Mesenchymal stem cell (in vitro differentiated cells and primary cell): ENCODE data around the gene EVI5.

Experiments used
- DNase-seq: peaks from one replicate; pipeline ENCODE4 v3.0.0-alpha.2; 2013
- H2AFZ ChIP-seq: one replicate; pipeline ENCODE4 v1.6.1; 2013; ENCODE audit warnings: low read depth, mild to moderate bottlenecking, control low read depth, inconsistent platforms, low read length, moderate library complexity
- H2AK5ac ChIP-seq: 2 replicates; pipeline ENCODE4 v1.6.1; 2013; ENCODE audit warnings: low read length, moderate library complexity, mild to moderate bottlenecking, inconsistent platforms; ENCODE audit not compliant: severe bottlenecking
- H2BK120ac ChIP-seq: one replicate; pipeline ENCODE4 v1.6.1; 2013; ENCODE audit warnings: low read depth, mild to moderate bottlenecking, inconsistent platforms, low read length, moderate library complexity
- H2BK12ac ChIP-seq, 2 experiments: one replicate each; pipeline ENCODE4 v1.6.1; 2013; ENCODE audit warnings: inconsistent platforms in 2 of 2, low read length in 2 of 2, mild to moderate bottlenecking in 2 of 2, moderate library complexity in 2 of 2, control low read depth in 1 of 2
- H2BK15ac ChIP-seq: one replicate; pipeline ENCODE4 v1.6.1; 2013; ENCODE audit warnings: mild to moderate bottlenecking, low read depth, inconsistent platforms; ENCODE audit not compliant: poor library complexity, severe bottlenecking
- H2BK5ac ChIP-seq: 2 replicates; pipeline ENCODE4 v1.6.1; 2013; ENCODE audit warnings: low read depth, mild to moderate bottlenecking, low read length, control low read depth, inconsistent platforms; ENCODE audit not compliant: poor library complexity, severe bottlenecking
- H3K14ac ChIP-seq, 2 experiments: one replicate each; pipeline ENCODE4 v1.6.1; 2013; ENCODE audit warnings: inconsistent platforms in 2 of 2, low read length in 2 of 2, control low read depth in 1 of 2, mild to moderate bottlenecking in 1 of 2, moderate library complexity in 1 of 2
- H3K18ac ChIP-seq, 2 experiments: one replicate each; pipeline ENCODE4 v1.6.1; 2013; ENCODE audit warnings: inconsistent platforms in 2 of 2, low read length in 2 of 2, control low read depth in 1 of 2, low read depth in 1 of 2, mild to moderate bottlenecking in 1 of 2
- H3K23ac ChIP-seq, 2 experiments: one replicate each; pipeline ENCODE4 v1.6.1; 2013; ENCODE audit warnings: inconsistent platforms in 2 of 2, low read length in 2 of 2, mild to moderate bottlenecking in 2 of 2, moderate library complexity in 2 of 2, control low read depth in 1 of 2
- H3K27ac ChIP-seq: 2 replicates; pipeline ENCODE4 v1.5.1; 2013; ENCODE audit warnings: mild to moderate bottlenecking, moderate library complexity, low read length, control low read depth, inconsistent platforms; ENCODE audit not compliant: poor library complexity, severe bottlenecking
- H3K27me3 ChIP-seq, 2 experiments: 2 replicates each; pipeline versions ENCODE4 v1.6.1 to v1.7.0; 2013; ENCODE audit warnings: low read length in 2 of 2, mild to moderate bottlenecking in 2 of 2, moderate library complexity in 2 of 2, control low read depth in 1 of 2, inconsistent platforms in 1 of 2; ENCODE audit not compliant: control insufficient read depth in 1 of 2, insufficient read depth in 1 of 2
- H3K36me3 ChIP-seq, 2 experiments: 2 replicates each; pipeline versions ENCODE4 v1.6.1 to v1.7.0; 2013; ENCODE audit warnings: low read length in 2 of 2, control low read depth in 1 of 2, inconsistent platforms in 1 of 2, low read depth in 1 of 2, mild to moderate bottlenecking in 1 of 2; ENCODE audit not compliant: insufficient read depth in 2 of 2, control insufficient read depth in 1 of 2
- H3K4ac ChIP-seq, 2 experiments: one replicate each; pipeline ENCODE4 v1.6.1; 2013; ENCODE audit warnings: inconsistent platforms in 2 of 2, low read length in 2 of 2, mild to moderate bottlenecking in 2 of 2, moderate library complexity in 2 of 2, control low read depth in 1 of 2, low read depth in 1 of 2
- H3K4me1 ChIP-seq: 2 replicates; pipeline ENCODE4 v1.6.1; 2013; ENCODE audit warnings: low read depth, low read length, control low read depth; ENCODE audit not compliant: control insufficient read depth, insufficient read depth
- H3K4me2 ChIP-seq: 2 replicates; pipeline ENCODE4 v1.6.1; 2013; ENCODE audit warnings: low read length, mild to moderate bottlenecking, inconsistent platforms; ENCODE audit not compliant: poor library complexity, severe bottlenecking
- H3K4me3 ChIP-seq, 2 experiments: 2 replicates each; pipeline versions ENCODE4 v1.5.1 to v1.7.0; 2013; ENCODE audit warnings: low read length in 2 of 2, mild to moderate bottlenecking in 2 of 2, control low read depth in 1 of 2, low read depth in 1 of 2; ENCODE audit not compliant: insufficient read depth in 1 of 2
- H3K79me1 ChIP-seq: replicated peaks from 2 replicates; pipeline ENCODE4 v1.6.1; 2013; ENCODE audit warnings: mild to moderate bottlenecking, control low read depth, low read length, inconsistent platforms; ENCODE audit not compliant: poor library complexity, severe bottlenecking
- H3K9ac ChIP-seq: 2 replicates; pipeline ENCODE4 v1.7.0; 2013; ENCODE audit warnings: mild to moderate bottlenecking, low read length, moderate library complexity
- H3K9me3 ChIP-seq: 2 replicates; pipeline ENCODE4 v1.7.0; 2013; ENCODE audit warnings: mild to moderate bottlenecking, low read length; ENCODE audit not compliant: control insufficient read depth
- H4K8ac ChIP-seq: one replicate; pipeline ENCODE4 v1.6.1; 2013; ENCODE audit warnings: inconsistent platforms, mild to moderate bottlenecking, low read length, moderate library complexity
- H4K91ac ChIP-seq: one replicate; pipeline ENCODE4 v1.6.1; 2013; ENCODE audit warnings: mild to moderate bottlenecking, low read length, inconsistent platforms
- WGBS: methylation state at CpG from one replicate; pipeline ENCODE4 v1.1.7; 2013; ENCODE audit warnings: mixed read lengths; 5-methylcytosine and 5-hydroxymethylcytosine counted together

Gene EVI5

DNA sequence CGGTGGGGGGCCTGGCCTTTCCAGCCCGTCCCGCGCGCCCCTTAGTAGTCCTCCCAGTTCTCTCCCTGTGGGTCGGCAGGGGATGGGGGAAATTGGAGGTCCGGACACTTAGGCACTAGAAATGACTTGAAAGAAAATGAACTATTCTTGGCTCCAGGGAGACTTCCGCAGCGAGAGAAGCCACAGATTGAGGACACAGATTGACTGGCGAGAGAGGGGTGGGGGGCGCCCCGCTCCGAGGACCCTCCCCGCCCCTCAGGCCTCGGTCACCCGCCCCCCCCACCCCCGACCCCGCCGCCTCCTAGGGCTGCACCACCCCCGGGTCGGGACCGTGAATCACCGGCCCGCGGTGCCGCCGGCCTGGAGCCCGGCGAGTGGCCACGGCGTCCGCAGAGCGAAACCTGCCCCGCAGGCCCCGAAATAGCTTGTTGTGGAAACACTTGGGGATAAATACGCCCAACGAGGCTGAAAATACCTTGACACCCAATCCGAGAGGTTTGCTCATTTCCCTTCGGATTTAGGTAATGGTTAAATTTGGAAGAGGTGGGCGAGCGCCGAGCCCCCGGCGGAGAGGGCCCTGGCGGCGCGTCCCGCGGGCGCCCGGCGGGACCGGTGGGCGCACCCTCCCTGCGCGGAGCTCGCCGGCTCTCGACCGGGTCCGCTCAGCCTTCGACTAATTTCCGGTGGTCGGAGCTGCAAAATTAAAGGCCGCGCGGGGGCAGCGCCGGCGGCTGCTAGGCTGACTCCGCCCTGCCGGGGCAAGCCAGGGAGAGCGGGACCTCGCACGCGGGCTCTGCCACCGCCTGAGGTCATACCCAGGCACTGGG is 298.4 kb downstream of the EVI5 start, which contains the start of gene GFI1:
TSS of gene GFI1 (minus strand) at position 675 of the 827 bp plus-strand sequence. CDS start 3,438 bp downstream, outside the sequence.
- under 1% methylated on average over 59 of the region's 77 CpGs for WGBS
- H2BK5ac ChIP-seq: no peak within 1 kb of the TSS
- H2BK15ac ChIP-seq: no peak within 1 kb of the TSS
- no peak within 1 kb of the TSS for H2BK120ac ChIP-seq
- H3K27ac ChIP-seq: no peak within 1 kb of the TSS
- peak; percentile 13 for DNase-seq
- H3K4me1 ChIP-seq: peaks cover 48% of the 10 kb centered on the region
- H2AFZ ChIP-seq: no peak within 1 kb of the TSS
- H2BK12ac ChIP-seq: no peak within 1 kb of the TSS
- peak within 1 kb of the TSS; percentile 94 for H3K4me2 ChIP-seq
- H3K9me3 ChIP-seq: no peaks in the 10 kb centered on the region
- H4K8ac ChIP-seq: no peak within 1 kb of the TSS
- no peak within 1 kb of the TSS for H3K4ac ChIP-seq
- peaks cover 68 to 77% of the 10 kb centered on the region in 2 experiments for H3K27me3 ChIP-seq
- no peaks in the 10 kb centered on the region for H3K36me3 ChIP-seq
- no peak within 1 kb of the TSS for H4K91ac ChIP-seq
- peak within 1 kb of the TSS in 1 of 2 experiments; percentile 36 for H3K14ac ChIP-seq
- H3K4me3 ChIP-seq: peak within 1 kb of the TSS; percentile 42 to 70
- no peak within 1 kb of the TSS for H3K23ac ChIP-seq
- H3K79me1 ChIP-seq: no peaks in the 10 kb centered on the region
- H3K9ac ChIP-seq: no peak within 1 kb of the TSS
- no peak within 1 kb of the TSS for H3K18ac ChIP-seq
- H2AK5ac ChIP-seq: no peak within 1 kb of the TSS

- Histone ChIP-seq H3K14ac (peak overlapping the region in 1 of 2 experiments; percentile 36), H2BK15ac (no peak overlapping the region), H4K8ac (no peak overlapping the region), H3K36me3 (peaks cover 0 to 2% of the 10 kb centered on the region in 2 experiments), H2BK120ac (no peak overlapping the region), H2AFZ (no peak overlapping the region), H3K23ac (peak overlapping the region in 1 of 2 experiments; percentile 26), H2BK12ac (no peak overlapping the region), H3K4me2 (peak overlapping the region; percentile 94), H3K18ac (peak overlapping the region in 1 of 2 experiments; percentile 16), H2AK5ac (no peak overlapping the region), H3K9ac (no peak overlapping the region), H3K27ac (no peak overlapping the region), H4K91ac (no peak overlapping the region), H3K27me3 (peaks cover 76 to 86% of the 10 kb centered on the region in 2 experiments), H3K79me1 (no peaks in the 10 kb centered on the region), H3K4me1 (peaks cover 55% of the 10 kb centered on the region), H3K4ac (no peak overlapping the region), H3K9me3 (no peaks in the 10 kb centered on the region), H3K4me3 (peak overlapping the region; percentile 42 to 70), H2BK5ac (no peak overlapping the region)
- 2% methylated on average over 67 of the region's 82 CpGs for WGBS
- peak; percentile 28 for DNase-seq
These were observed 299.3 kb downstream of the EVI5 start for GRCh38 chr1:92485381-92486250.

DNA sequence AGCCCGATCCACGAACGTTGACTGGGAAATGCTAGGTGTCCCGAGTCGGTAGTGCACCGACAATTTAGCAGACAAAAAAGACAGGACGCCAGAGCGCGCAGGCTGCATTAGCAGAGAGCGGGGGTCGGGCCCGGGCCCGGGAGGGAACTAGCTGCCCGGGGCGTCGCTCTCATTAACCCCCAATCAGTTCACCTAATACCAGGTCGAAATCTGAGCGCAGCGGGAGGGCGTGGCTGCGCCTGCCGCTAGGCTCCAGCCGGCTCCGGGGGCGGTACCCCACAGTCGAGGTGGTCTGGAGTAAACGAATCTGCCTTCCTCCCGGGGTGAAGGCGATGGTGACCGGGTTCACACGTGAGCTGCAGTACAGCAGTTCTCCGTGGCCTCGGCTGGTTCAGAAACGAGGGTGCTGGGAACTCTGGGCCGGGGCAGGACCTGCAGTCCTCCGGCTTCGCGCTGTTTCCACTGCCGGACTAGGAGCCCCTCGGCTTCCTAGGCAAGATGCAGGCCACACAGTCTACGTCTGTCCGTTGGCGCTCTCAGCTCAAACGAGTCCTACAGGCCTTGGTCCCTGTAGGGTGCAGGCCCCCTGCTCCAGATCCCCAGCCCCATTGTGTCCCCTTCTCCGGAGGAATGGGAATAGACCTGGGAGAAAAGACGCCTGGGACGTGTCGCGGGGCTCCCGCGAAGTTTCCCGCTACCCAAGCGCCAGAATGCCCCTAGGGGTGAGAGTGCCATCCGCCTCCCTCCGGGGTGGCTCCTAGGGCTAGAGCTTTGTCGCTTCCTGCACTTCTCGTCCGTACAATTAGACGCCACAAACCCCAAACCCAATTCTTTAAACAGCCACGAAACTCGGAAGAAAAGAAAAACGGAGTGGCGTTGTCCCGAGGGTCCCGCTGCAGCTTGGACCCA is 300.2 kb downstream of the EVI5 start:
- under 1% methylated on average over 64 of the region's 65 CpGs for WGBS
- Histone ChIP-seq H3K9ac (no peak overlapping the region), H3K4me2 (peak overlapping the region; percentile 94), H3K23ac (peak overlapping the region in 1 of 2 experiments; percentile 26), H3K36me3 (peaks cover 0 to 4% of the 10 kb centered on the region in 2 experiments), H2AK5ac (no peak overlapping the region), H3K4me1 (peaks cover 61% of the 10 kb centered on the region), H3K27ac (no peak overlapping the region), H2BK120ac (no peak overlapping the region), H2AFZ (no peak overlapping the region), H4K8ac (no peak overlapping the region), H3K18ac (no peak overlapping the region), H3K27me3 (peaks cover 83 to 95% of the 10 kb centered on the region in 2 experiments), H4K91ac (no peak overlapping the region), H2BK12ac (no peak overlapping the region), H3K79me1 (no peaks in the 10 kb centered on the region), H3K14ac (no peak overlapping the region), H3K4me3 (peak overlapping the region in 1 of 2 experiments; percentile 24), H3K4ac (no peak overlapping the region), H2BK5ac (no peak overlapping the region), H3K9me3 (no peaks in the 10 kb centered on the region), H2BK15ac (no peak overlapping the region)
- DNase-seq: peak; percentile 30
